ENCODE measurements around the gene ATAT1. TPM values are rescaled to one million over a fixed set of nuclear protein-coding genes. Genes with fewer than 3 reads are reported as not detected.

The ATAT1 gene
- total and polyA plus RNA-seq, 9 of the 15 experiments (the other 6 are each of a cell fraction or from before 2014, with no cell fraction given), result 0.65 to 5.8 (median 1.6) TPM

- TF ChIP-seq C11orf30 (IDR thresholded peaks at IDR 0.05; ENCODE audit: low read depth) (no peak), RCOR1 (IDR thresholded peaks at IDR 0.05; ENCODE audit: borderline replicate concordance in 1 of 2, low read depth in 2 of 2, low read length in 2 of 2) (no peak), ETV1 (tag; conservative IDR thresholded peaks at IDR 0.05; ENCODE audit: low read depth) (no peak), POLR3A (IDR thresholded peaks at IDR 0.05; ENCODE audit: borderline replicate concordance, extremely low read depth, insufficient read depth, insufficient read length) (no peak), TAF9B (IDR thresholded peaks at IDR 0.05; ENCODE audit: partially characterized antibody) (no peak), HMGN3 (IDR thresholded peaks at IDR 0.05; ENCODE audit: borderline replicate concordance, extremely low read depth, insufficient read length, low read depth, low read length) (peak; percentile 5), ZNF57 (CRISPR knock-in tag; IDR thresholded peaks at IDR 0.05) (no peak), ZNF76 (CRISPR knock-in tag; IDR thresholded peaks at IDR 0.05; ENCODE audit: borderline replicate concordance) (no peak), HMG20A (CRISPR knock-in tag; conservative IDR thresholded peaks at IDR 0.05) (no peak), NFXL1 (CRISPR knock-in tag; IDR thresholded peaks at IDR 0.05) (no peak), REST (IDR thresholded peaks at IDR 0.05; ENCODE audit: borderline replicate concordance) (no peak), REST (CRISPR knock-in tag; IDR thresholded peaks at IDR 0.05; ENCODE audit: low read depth) (no peak)
- TF ChIP-seq, protein P1, sequence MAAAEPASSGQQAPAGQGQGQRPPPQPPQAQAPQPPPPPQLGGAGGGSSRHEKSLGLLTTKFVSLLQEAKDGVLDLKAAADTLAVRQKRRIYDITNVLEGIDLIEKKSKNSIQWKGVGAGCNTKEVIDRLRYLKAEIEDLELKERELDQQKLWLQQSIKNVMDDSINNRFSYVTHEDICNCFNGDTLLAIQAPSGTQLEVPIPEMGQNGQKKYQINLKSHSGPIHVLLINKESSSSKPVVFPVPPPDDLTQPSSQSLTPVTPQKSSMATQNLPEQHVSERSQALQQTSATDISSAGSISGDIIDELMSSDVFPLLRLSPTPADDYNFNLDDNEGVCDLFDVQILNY (CRISPR knock-in tag; IDR thresholded peaks at IDR 0.05), result no peak
- TF ChIP-seq, protein P2, sequence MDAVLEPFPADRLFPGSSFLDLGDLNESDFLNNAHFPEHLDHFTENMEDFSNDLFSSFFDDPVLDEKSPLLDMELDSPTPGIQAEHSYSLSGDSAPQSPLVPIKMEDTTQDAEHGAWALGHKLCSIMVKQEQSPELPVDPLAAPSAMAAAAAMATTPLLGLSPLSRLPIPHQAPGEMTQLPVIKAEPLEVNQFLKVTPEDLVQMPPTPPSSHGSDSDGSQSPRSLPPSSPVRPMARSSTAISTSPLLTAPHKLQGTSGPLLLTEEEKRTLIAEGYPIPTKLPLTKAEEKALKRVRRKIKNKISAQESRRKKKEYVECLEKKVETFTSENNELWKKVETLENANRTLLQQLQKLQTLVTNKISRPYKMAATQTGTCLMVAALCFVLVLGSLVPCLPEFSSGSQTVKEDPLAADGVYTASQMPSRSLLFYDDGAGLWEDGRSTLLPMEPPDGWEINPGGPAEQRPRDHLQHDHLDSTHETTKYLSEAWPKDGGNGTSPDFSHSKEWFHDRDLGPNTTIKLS (IDR thresholded peaks at IDR 0.05; ENCODE audit: borderline replicate concordance, low read depth), result 0 out of 2 replicates have a peak, but pooled peaks have one; percentile 23
- TF ChIP-seq, protein P3, sequence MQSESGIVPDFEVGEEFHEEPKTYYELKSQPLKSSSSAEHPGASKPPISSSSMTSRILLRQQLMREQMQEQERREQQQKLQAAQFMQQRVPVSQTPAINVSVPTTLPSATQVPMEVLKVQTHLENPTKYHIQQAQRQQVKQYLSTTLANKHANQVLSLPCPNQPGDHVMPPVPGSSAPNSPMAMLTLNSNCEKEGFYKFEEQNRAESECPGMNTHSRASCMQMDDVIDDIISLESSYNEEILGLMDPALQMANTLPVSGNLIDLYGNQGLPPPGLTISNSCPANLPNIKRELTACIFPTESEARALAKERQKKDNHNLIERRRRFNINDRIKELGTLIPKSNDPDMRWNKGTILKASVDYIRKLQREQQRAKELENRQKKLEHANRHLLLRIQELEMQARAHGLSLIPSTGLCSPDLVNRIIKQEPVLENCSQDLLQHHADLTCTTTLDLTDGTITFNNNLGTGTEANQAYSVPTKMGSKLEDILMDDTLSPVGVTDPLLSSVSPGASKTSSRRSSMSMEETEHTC (IDR thresholded peaks at IDR 0.05), result no peak
Measured at GRCh38 chr6:30687659-30688431, 61.2 kb downstream of the ATAT1 start (continued).

Data from K562 (cell line).